H1 (cell line): ENCODE results near the gene LNPK.

Experiments
- CTCF ChIP-seq, 3 experiments: IDR thresholded peaks; 1 replicate in 2 of 3; 2 replicates in 1 of 3; pipeline versions ENCODE4 v1.5.1 to v1.6.1; 2011; ENCODE audit warnings: low read length in 3 of 3, mild to moderate bottlenecking in 3 of 3, inconsistent platforms in 2 of 3, low read depth in 1 of 3, moderate library complexity in 1 of 3; ENCODE audit not compliant: insufficient read depth in 1 of 3; ENCODE audit errors: control extremely low read depth in 1 of 3
- TEAD4 ChIP-seq: IDR thresholded peaks from 2 replicates; pipeline ENCODE4 v1.6.1; 2012; ENCODE audit warnings: low read depth, low read length, inconsistent platforms, mixed read lengths

GRCh38 chr2:175892046-175892445 lies 110.0 kb downstream of the LNPK start:
- TF ChIP-seq CTCF (IDR thresholded peaks at IDR 0.05; ENCODE audit: control extremely low read depth in 1 of 3, insufficient read depth in 1 of 3, low read depth in 1 of 3, low read length in 3 of 3) = no peak
- no peak for TF ChIP-seq TEAD4
